H7 (cell line): Measurements from ENCODE around the gene DPP8. TPM values are rescaled to one million over a fixed set of nuclear protein-coding genes. Genes with fewer than 3 reads are reported as not detected.
A peak's percentile ranks its signal among the peaks of the same experiment; 100 is the strongest.

Experiments used
- DNase-seq: peaks from one replicate; pipeline ENCODE4 v3.0.0; 2012
- H3K27me3 ChIP-seq: 2 replicates; pipeline ENCODE4 v1.6.0; 2011; ENCODE audit warnings: mild to moderate bottlenecking, low read length; ENCODE audit not compliant: control insufficient read depth, insufficient read depth
- H3K36me3 ChIP-seq: replicated peaks from 2 replicates; pipeline ENCODE4 v1.5.1; 2011; ENCODE audit warnings: low read length; ENCODE audit not compliant: control insufficient read depth, insufficient read depth
- H3K4me3 ChIP-seq: 2 replicates; pipeline ENCODE4 v1.5.1; 2011; ENCODE audit warnings: low read depth, mild to moderate bottlenecking, control low read depth, low read length, moderate library complexity; ENCODE audit not compliant: insufficient read depth
- total RNA-seq: library from RNA; depleted of rRNA; stranded (reverse); fragments of >200 nt; shearing (Covaris generic); gene quantifications from 2 replicates; pipeline ENCODE4 v1.2.3, GENCODE V29; 2014

Gene DPP8
- total RNA-seq, 1 experiment from 2014 or later, result 18.4 TPM

DNA sequence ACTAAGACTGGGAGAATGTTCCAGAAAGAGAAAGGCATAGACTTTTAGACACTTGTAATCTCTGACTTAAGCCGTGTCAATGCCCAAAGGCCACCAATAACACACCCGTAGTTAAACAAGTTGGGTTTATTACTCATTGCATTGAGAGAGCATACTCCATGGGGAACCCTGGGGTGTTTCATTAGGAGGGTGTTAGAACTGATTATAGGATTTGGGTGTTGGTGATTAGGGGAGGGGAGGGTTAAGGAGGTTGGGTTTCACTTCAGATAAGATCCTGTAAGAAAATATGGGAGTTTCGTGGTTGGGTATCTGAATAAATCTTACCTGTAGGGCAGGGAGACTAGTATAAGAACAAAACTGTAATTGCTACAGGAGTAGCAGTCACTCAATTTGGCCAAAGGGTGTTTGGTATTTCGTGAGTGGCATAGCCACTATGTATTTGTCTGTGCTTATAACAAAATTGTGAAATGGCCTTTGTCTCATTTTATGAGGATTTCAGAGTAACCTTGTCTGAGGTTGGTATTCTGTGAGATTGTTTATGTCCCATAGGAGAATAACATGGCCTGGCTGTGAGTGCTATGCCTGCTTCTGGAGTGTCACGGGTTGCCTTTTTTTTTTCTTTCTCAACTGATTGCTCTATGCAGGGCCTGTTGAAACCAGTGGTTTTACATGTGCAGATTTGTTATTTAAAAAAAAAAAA is 15.7 kb upstream of the DPP8 start:
- DNase-seq, result no peak
- H3K27me3 ChIP-seq, result no peaks in the 10 kb centered on the region
- H3K36me3 ChIP-seq, result no peaks in the 10 kb centered on the region
- no peak overlapping the region for H3K4me3 ChIP-seq

DNA sequence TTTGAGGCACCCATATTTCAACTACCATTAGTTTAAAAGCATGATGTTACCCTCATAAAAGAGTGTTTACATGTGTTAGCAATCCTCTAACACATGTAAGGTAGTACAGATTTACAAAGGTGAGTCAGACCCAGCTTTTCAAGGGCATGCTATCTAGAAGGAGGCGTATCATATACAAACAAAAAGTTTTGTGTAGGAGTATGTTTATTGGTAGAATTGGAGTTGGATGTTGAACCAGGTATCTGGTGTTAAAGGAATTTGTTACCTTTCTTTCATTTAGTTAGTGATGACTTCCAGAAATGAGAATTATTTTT is 15.2 kb upstream of the DPP8 start:
- Histone ChIP-seq H3K36me3 (no peaks in the 10 kb centered on the region), H3K27me3 (no peaks in the 10 kb centered on the region), H3K4me3 (no peak overlapping the region)
- no peak for DNase-seq

DNA sequence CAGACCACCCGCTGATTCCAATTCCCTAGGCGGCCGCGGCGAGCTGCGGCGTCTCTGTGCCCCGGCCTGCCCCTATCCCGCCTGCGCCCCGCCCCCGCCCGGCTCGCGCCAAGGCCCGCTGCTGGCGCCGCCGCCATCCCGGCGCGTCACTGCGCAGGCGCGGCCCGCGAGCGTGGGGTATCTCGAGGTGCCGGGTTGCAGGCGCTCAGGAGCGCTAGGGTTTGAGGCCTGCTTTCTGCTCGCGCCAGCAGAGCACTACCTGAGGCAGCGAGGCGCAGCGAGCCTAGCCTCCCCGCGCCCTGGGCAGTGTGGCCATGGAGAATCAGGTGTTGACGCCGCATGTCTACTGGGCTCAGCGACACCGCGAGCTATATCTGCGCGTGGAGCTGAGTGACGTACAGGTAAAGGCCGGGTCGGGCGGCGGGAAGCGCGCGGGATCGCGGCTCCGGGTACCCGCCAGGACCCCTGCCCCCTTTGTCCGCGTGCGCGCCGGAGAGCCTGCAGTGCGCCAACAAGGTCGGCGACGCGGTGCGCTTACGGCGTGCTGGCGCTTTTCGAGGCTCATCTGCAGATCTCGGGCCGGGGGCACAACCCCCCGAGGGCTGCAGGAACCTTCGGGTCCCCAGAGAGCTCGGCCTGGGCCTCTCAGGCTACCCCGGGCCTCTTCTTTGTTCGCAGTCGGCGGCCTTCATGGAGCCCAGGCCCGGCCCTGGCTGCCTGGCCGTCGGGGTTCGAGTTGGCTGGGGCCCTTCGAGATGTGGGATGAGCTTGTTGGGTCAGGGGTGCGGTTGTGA is 13.0 kb upstream of the DPP8 start, which contains the start of gene HACD3:
TSS of gene HACD3 (plus strand) at position 146 of the 794 bp plus-strand sequence. CDS start at position 315, 169 bp downstream.
- H3K4me3 ChIP-seq, result peak within 1 kb of the TSS; percentile 98
- DNase-seq, result peak; percentile 99
- H3K27me3 ChIP-seq, result no peaks in the 10 kb centered on the region
- no peaks in the 10 kb centered on the region for H3K36me3 ChIP-seq

DNA sequence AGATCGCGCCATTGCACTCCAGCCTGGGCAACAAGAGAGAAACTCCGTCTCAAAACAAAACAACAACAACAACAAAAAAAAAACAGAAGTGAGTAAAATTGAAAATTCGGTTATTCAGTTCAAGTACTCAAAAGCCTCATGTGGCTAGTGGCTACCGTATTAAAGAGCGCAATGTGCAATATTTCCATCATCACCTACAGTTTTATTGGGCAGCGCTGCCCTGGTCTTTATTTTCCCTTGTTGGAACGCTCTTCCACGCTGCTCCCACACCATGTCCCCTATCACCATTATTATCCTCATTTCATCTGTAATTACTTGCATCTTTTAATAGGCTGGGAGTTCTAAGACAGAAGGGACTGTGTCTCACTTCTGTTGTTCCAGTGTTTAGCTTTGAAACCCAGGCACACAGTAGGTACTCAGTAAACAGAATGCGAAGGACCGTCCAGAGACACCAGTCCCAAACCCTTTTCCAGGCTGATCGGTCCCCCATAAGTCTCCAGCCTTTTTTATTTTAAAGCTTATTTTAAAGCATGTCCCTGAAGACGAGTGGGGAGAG is 12.4 kb upstream of the DPP8 start:
- H3K4me3 ChIP-seq, result peak overlapping the region; percentile 98
- no peak for DNase-seq
- no peaks in the 10 kb centered on the region for H3K36me3 ChIP-seq
- no peaks in the 10 kb centered on the region for H3K27me3 ChIP-seq

DNA sequence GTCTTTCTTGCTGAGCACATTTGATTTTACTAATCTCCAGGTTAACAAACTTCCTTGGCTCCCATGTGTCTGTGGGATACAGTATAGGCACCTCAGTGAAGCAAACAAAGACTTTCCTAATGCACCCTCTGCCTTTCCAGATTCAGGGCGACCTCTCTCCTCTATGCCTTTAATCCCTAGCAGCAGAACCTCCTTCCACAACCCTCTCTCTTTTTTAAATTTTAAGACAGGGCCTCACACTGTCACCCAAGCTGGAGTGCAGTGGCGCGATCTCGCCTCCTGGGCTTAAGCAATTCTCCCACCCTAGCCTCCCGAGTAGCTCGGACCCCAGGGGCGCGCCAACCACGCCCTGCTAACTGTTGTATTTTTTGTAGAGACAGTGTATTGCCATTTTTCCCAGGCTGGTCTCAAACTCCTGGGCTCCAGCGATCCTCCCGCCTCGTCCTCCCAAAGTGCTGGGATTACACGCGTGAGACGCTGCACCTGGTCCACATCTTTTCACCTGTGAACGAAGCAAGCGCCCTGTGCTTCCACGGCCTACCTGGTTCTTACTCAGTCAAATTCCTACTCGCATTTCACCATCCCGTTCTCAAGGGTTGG is 11.1 kb upstream of the DPP8 start:
- Histone ChIP-seq H3K36me3 (no peaks in the 10 kb centered on the region), H3K4me3 (no peak overlapping the region), H3K27me3 (no peaks in the 10 kb centered on the region)
- no peak for DNase-seq

DNA sequence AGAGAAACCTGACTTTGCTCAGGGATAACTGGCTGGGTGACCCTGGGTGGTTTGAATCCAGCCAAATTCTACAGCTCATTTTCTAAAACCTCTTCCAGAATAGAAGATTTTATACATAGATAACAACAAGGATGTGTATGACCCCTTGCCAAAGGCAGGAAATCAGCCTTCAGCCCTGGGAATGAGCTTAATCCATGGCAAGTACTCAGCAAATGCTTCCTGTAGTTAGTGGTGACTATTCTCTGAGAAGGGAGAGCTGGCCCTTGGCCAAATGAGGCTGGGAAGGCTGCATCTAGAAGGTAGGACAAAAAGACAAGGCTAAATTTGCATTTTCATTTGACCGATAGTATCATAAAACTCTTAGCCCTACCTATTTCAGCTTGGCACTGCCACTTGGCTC is 8.1 kb upstream of the DPP8 start:
- no peak for DNase-seq
- Histone ChIP-seq H3K36me3 (no peaks in the 10 kb centered on the region), H3K4me3 (no peak overlapping the region), H3K27me3 (no peaks in the 10 kb centered on the region)

DNA sequence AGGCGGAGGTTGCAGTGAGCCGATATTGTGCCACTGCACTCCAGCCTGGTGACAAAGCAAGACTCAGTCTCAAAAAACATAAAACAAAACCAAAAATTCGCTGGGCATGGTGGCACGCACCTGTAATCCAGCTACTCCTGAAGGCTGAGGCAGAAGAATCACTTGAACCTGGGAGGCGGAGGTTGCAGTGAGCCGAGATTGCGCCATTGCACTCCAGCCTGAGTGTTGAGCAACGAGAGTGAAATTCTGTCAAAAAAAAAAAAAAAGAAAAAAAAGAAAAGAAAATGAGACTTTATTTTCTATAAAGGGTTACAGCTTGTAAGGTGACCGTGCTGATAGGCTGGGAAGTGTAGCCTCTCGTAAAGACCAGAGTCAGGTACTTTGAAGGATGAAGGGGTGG is 6.7 kb upstream of the DPP8 start:
- Histone ChIP-seq H3K27me3 (no peaks in the 10 kb centered on the region), H3K36me3 (no peaks in the 10 kb centered on the region), H3K4me3 (no peak overlapping the region)
- DNase-seq, result no peak

DNA sequence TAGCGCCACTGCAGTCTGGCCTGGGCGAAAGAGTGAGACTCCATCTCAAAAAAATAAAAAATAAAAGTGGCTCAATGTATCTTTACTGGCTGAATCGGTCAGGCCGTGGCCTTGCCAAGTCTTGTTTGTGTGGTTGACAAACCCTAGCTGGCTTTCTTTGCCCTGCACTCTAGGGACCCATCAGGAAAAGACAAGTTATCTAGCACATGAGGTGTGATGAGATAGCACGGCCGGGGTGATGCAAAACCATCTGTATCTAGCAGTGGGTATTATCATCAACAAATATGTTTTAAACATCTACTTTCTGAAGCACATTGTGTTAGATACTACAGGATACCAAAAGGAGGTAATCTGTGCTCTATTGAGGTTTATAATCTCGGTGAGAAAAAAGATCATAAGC is 3.9 kb upstream of the DPP8 start:
- H3K36me3 ChIP-seq, result no peaks in the 10 kb centered on the region
- H3K4me3 ChIP-seq, result no peak overlapping the region
- no peaks in the 10 kb centered on the region for H3K27me3 ChIP-seq
- DNase-seq, result no peak

DNA sequence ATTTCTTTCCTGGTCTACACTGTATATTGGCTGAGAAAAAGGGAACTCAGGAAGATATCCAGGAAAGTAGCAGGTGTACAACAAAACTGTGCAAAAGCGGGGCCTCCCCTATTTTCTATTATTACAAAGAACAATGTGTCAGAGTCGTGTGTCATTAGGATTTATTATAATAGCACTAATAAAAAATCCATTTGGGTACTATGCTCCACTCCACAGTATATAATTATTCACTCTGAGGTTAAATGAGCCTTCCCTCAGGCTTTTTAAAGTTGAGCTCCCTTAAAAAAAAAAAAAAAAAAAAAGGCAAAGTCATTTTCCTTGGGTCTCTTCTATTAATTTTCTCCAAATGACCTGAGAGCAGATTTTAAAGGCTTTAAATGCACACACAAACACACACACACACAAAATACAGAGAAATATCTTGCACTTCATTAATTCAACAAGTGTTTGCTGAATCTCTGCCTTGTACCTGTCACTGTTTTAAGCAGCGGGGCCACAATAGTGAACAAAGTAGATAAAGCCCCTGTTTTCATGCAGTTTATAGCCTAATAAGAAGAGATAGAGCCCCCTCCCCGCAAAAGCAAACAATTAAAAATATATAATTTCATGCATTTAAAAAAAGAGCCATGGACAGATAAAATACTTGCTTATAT is 1.3 kb upstream of the DPP8 start:
- Histone ChIP-seq H3K36me3 (0 out of 2 replicates have a peak, but pooled peaks cover 3% of the 10 kb centered on the region), H3K4me3 (no peak overlapping the region), H3K27me3 (no peaks in the 10 kb centered on the region)
- no peak for DNase-seq

DNA sequence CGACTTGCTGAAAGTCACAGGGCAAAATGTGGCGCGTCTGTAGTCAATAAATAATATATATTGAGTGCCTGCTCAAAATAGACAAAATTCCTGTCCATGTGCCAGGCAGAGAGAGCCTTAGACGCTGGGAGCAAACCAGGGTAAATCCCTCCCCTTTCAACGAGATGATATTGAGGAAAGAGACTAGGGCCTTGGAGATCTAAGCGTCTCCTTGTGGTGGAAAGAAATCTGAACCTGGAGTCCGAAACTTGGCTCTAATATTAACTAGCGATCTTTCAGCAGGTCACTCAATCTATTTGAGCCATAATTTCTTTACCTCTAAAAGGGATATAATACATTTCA is 348 bp upstream of the DPP8 start:
- H3K4me3 ChIP-seq, result no peak overlapping the region
- H3K36me3 ChIP-seq, result 0 out of 2 replicates have a peak, but pooled peaks cover 3% of the 10 kb centered on the region
- no peak for DNase-seq
- H3K27me3 ChIP-seq, result no peaks in the 10 kb centered on the region

DNA sequence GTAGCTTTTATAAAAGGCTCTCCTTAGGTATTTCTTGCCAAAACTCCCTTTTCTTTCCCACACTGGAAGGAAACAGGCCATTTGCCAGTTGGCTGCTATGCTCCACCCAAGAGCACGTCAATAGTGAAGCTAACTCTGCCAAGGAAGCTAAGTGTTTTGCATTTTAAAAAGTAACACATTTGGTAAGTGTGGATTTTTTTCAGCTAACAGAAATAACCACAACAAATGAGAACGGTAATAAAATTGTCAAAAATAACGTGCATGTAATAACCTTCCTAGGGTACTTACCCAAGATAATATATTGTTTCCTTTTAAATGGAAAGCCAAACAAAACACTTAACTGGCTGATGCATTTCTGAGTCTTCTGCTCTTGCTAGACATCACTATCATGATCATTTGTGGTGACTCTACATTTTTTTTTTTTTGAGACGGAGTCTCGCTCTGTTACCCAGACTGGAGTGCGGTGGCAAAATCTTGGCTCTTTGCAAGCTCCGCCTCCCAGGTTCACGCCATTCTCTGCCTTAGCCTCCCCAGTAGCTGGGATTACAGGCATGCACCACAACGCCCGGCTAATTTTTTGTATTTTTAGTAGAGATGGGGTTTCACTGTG is 4.6 kb downstream of the DPP8 start:
- H3K4me3 ChIP-seq, result no peak overlapping the region
- peaks cover 11% of the 10 kb centered on the region for H3K36me3 ChIP-seq
- no peak for DNase-seq
- H3K27me3 ChIP-seq, result no peaks in the 10 kb centered on the region

DNA sequence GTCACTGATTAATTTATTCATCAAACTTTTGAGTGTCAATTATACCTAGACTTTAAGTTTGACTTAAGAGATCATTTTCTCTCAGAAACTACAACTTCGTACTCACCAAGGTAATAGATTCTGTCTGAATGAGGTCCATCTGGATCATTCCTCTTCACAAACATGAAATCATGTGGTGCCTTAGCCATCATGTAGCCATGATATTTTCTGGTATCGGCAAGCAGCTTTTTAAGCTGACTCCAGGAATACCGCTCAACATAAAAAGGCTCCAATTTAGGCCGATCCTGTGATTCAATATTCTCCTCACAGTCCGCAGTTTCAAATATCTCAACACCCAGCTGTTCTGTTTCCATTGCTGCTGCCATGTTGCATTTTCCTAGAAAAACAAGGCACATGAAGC is 5.3 kb downstream of the DPP8 start:
- Histone ChIP-seq H3K4me3 (no peak overlapping the region), H3K27me3 (no peaks in the 10 kb centered on the region), H3K36me3 (peaks cover 11% of the 10 kb centered on the region)
- no peak for DNase-seq

DNA sequence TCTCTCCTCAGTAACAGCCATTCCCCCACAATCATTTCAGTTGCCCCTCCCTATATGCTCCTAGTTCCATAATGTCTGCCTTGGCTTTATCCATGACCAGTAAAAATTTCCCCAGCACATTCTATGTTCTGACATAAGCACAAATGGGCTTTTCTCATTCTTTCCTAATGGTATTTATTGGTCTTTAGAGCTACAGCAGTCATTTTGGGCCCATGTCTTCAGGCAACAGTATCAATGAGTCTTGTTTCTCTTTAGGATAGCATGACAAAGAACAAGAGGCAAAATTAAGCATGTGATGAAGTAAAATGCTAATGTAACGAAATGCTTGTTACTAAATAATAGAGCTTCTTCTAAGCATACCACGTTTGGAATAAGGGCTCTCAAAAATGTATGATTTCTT is 8.2 kb downstream of the DPP8 start:
- no peaks in the 10 kb centered on the region for H3K27me3 ChIP-seq
- H3K36me3 ChIP-seq, result peaks cover 10% of the 10 kb centered on the region
- H3K4me3 ChIP-seq, result no peak overlapping the region
- DNase-seq, result no peak

DNA sequence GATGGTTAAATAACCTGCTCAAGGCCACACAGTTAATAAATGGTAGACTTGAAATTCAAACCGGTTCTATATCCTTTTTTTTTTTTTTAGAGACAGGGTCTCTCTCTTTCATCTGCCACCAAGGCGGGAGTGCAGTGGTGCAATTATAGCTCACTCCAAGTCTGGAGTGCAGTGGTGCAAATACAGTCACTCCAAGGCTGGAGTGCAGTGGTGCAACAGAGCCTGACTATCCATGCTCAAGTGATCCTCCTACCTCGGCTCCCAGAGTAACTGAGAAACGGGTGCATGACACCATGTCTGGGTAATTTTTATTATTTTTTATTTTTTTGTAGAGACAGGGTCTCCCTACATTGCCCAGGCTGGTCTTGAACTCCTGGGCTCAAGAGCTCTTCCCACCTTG is 23.4 kb downstream of the DPP8 start:
- no peak for DNase-seq
- H3K36me3 ChIP-seq, result peaks cover 4% of the 10 kb centered on the region

More for the DNA sequence above, 23.4 kb downstream of the DPP8 start:
- H3K4me3 ChIP-seq, result no peak overlapping the region
- H3K27me3 ChIP-seq, result no peaks in the 10 kb centered on the region
